HepG2 (cell line): Measurements from ENCODE around the gene NUP214. TPM values are rescaled to one million over a fixed set of nuclear protein-coding genes. Genes with fewer than 3 reads are reported as not detected.

Source experiments
- ATAC-seq: fragments of 200-7000 bp; cut with Tn5 transposase; 3 replicates; pipeline ENCODE4 v1.9.1; 2020; ENCODE audit warnings: mild to moderate bottlenecking, moderate library complexity
- BruUV-seq: library from RNA; stranded (reverse); fragments of 400-500 nt; replicated peaks from 2 replicates; lab custom pipeline; 2021; lab: Mats Ljungman, UMichigan
- CTCF ChIA-PET: fragments of 300-600 bp; formaldehyde crosslinking; extraction: SDS; loops from one replicate; lab custom pipeline; 2021; ENCODE audit warnings: low total read pairs, inconsistent platforms, low intra/inter-chr PET ratio; lab: Yijun Ruan, JAX
- POLR2A ChIA-PET: fragments of 350-600 bp; sonication (Branson Sonifier 250); formaldehyde crosslinking; loops from one replicate; lab custom pipeline; 2020; ENCODE audit warnings: antibody characterized with exemption, inconsistent platforms; lab: Yijun Ruan, JAX
- DNase-seq: peaks from one replicate; pipeline ENCODE4 v3.0.0-alpha.2; 2015; ENCODE audit warnings: low spot score
- FAIRE-seq: peaks from 3 replicates; lab custom pipeline; 2011; peaks lifted over from hg19 to GRCh38; lab: Jason Lieb, UNC
- H2AFZ ChIP-seq: one replicate; pipeline ENCODE4 v1.6.1; 2011; ENCODE audit warnings: low read length, inconsistent platforms
- H3K27ac ChIP-seq: fragments of 300-600 bp; 3 replicates; pipeline ENCODE4 v1.8.0; 2011; ENCODE audit warnings: mixed run types, mild to moderate bottlenecking, mixed read lengths, low read length, inconsistent platforms; ENCODE audit not compliant: insufficient read depth; ENCODE audit errors: extremely low read length
- H3K27me3 ChIP-seq, 2 experiments: fragments of 200-600 bp in 1 of 2; 2 replicates in 1 of 2; 3 replicates in 1 of 2; pipeline versions ENCODE4 v1.6.0 to v1.8.0; 2011; ENCODE audit warnings: low read length in 2 of 2, mild to moderate bottlenecking in 2 of 2, moderate library complexity in 2 of 2, inconsistent platforms in 1 of 2; ENCODE audit not compliant: insufficient read depth in 2 of 2, control insufficient read depth in 1 of 2
- H3K36me3 ChIP-seq, 2 experiments: fragments of 200-600 bp in 1 of 2; replicated peaks in 1 of 2; 2 replicates in 1 of 2; 3 replicates in 1 of 2; pipeline versions ENCODE4 v1.5.1 to v1.8.0; 2011; ENCODE audit warnings: low read length in 2 of 2, inconsistent platforms in 1 of 2; ENCODE audit not compliant: insufficient read depth in 2 of 2, control insufficient read depth in 1 of 2
- H3K4me1 ChIP-seq: 2 replicates; pipeline ENCODE4 v1.5.1; 2012; ENCODE audit warnings: low read length, inconsistent platforms; ENCODE audit not compliant: insufficient read depth
- H3K4me2 ChIP-seq: 2 replicates; pipeline ENCODE4 v1.6.0; 2011; ENCODE audit warnings: low read depth, low read length, inconsistent platforms
- H3K4me3 ChIP-seq, 3 experiments: fragments of 200-600 bp in 1 of 3; sonication (generic), shearing (Covaris generic) in 1 of 3; replicated peaks in 1 of 3; 2 replicates each; pipeline ENCODE4 v1.5.1; 2011 to 2016; ENCODE audit warnings: low read length in 3 of 3, inconsistent platforms in 2 of 3, low read depth in 2 of 3, mild to moderate bottlenecking in 2 of 3, control low read depth in 1 of 3, mixed read lengths in 1 of 3; ENCODE audit not compliant: insufficient read depth in 1 of 3
- H3K79me2 ChIP-seq: one replicate; pipeline ENCODE4 v1.6.1; 2011; ENCODE audit warnings: low read length, inconsistent platforms; ENCODE audit not compliant: insufficient read depth
- H3K9ac ChIP-seq: 2 replicates; pipeline ENCODE4 v1.6.0; 2011; ENCODE audit warnings: mild to moderate bottlenecking, low read depth, low read length, inconsistent platforms; ENCODE audit not compliant: insufficient read depth
- H3K9me3 ChIP-seq: 2 replicates; pipeline ENCODE4 v1.5.1; 2012; ENCODE audit warnings: mild to moderate bottlenecking, low read length
- H4K20me1 ChIP-seq: 2 replicates; pipeline ENCODE4 v1.6.0; 2011; ENCODE audit warnings: inconsistent platforms, mild to moderate bottlenecking, low read length, moderate library complexity; ENCODE audit not compliant: insufficient read depth
- FIP1L1 ChIP-seq: fragments of 200-400 bp; formaldehyde crosslinking; IDR thresholded peaks from 2 replicates; pipeline ENCODE4 v1.6.1; 2018; ENCODE audit warnings: low read depth, mild to moderate bottlenecking, low read length, moderate library complexity, borderline replicate concordance; ENCODE audit not compliant: insufficient read depth
- KDM3A ChIP-seq: IDR thresholded peaks from 2 replicates; pipeline ENCODE4 v1.6.1; 2018; ENCODE audit warnings: low read depth, missing compliant biosample characterization
- REL ChIP-seq: sonication (generic); formaldehyde crosslinking; conservative IDR thresholded peaks from 2 replicates; pipeline ENCODE4 v1.8.0; 2022; ENCODE audit warnings: mild to moderate bottlenecking, missing genetic modification reagents, moderate library complexity
- ZNF10 ChIP-seq: sonication (generic); formaldehyde crosslinking; IDR thresholded peaks from 2 replicates; pipeline ENCODE4 v1.4.0; 2020; ENCODE audit warnings: mild to moderate bottlenecking, low read depth, missing genetic modification reagents, borderline replicate concordance
- ZNF337 ChIP-seq: sonication (generic); formaldehyde crosslinking; IDR thresholded peaks from 2 replicates; pipeline ENCODE4 v1.5.1; 2020; ENCODE audit warnings: missing genetic modification reagents, low read depth, mild to moderate bottlenecking, borderline replicate concordance
- ZNF547 ChIP-seq: sonication (generic); formaldehyde crosslinking; IDR thresholded peaks from 2 replicates; pipeline ENCODE4 v1.5.1; 2020; ENCODE audit warnings: mild to moderate bottlenecking, missing genetic modification reagents
- ZNF577 ChIP-seq: sonication (generic); formaldehyde crosslinking; IDR thresholded peaks from 2 replicates; pipeline ENCODE4 v1.4.0; 2020; ENCODE audit warnings: mild to moderate bottlenecking, low read depth, missing genetic modification reagents, borderline replicate concordance
- WGBS: methylation state at CpG from one replicate; pipeline ENCODE4 v1.1.6; 2017; ENCODE audit warnings: low lambda C conversion rate; 5-methylcytosine and 5-hydroxymethylcytosine counted together
- in situ Hi-C: cut with HindIII; loops from 2 replicates; pipeline ENCODE4 v1.10.0; 2017; ENCODE audit warnings: low pct_unique_long_range_greater_than_20kb; ENCODE audit not compliant: extremely low pct_ligation_motif_present
- intact Hi-C: fragments of 100-400 bp; cut with micrococcal nuclease; formaldehyde crosslinking; loops from one replicate; pipeline ENCODE4 v1.10.0; 2022; ENCODE audit not compliant: unreplicated experiment
- polyA plus RNA-seq, 8 experiments: library from polyadenylated mRNA; depleted of rRNA in 3 of 8; stranded (reverse) in 7 of 8; unstranded in 1 of 8; fragments of >200 nt; fragmentation: Illumina TruSeq in 4 of 8; extraction: Trizol in 4 of 8; gene quantifications; 2 replicates each; pipeline versions ENCODE4 v1.2.1 to v1.2.3, GENCODE V29; 2011 to 2016; ENCODE audit warnings: low read depth in 4 of 8, missing spikeins in 1 of 8, mixed read lengths in 1 of 8; ENCODE audit not compliant: insufficient read depth in 1 of 8
- total RNA-seq, 5 experiments: library from RNA; depleted of rRNA; stranded (reverse); fragments of >200 nt; fragmentation: Illumina TruSeq; extraction: Trizol; gene quantifications; 2 replicates each; pipeline ENCODE4 v1.2.3, GENCODE V29; 2016; ENCODE audit warnings: low read depth in 1 of 5
- TF ChIP-seq, protein P1 (sequence below): sonication (generic); formaldehyde crosslinking; conservative IDR thresholded peaks from 2 replicates; pipeline ENCODE4 v1.4.0; 2020; ENCODE audit warnings: missing genetic modification reagents
- TF ChIP-seq, protein P2 (sequence below): fragments of 450-650 bp; IDR thresholded peaks from 2 replicates; pipeline ENCODE4 v1.6.1; 2017; ENCODE audit warnings: mild to moderate bottlenecking
- TF ChIP-seq, protein P3 (sequence below): sonication (generic); formaldehyde crosslinking; IDR thresholded peaks from 2 replicates; pipeline ENCODE4 v1.4.0; 2020; ENCODE audit warnings: missing genetic modification reagents, borderline replicate concordance

Gene NUP214
- total and polyA plus RNA-seq, 2 of the 13 experiments (the other 11 are each of a cell fraction or from before 2014, with no cell fraction given) = 8.4 to 16.0 TPM

DNA sequence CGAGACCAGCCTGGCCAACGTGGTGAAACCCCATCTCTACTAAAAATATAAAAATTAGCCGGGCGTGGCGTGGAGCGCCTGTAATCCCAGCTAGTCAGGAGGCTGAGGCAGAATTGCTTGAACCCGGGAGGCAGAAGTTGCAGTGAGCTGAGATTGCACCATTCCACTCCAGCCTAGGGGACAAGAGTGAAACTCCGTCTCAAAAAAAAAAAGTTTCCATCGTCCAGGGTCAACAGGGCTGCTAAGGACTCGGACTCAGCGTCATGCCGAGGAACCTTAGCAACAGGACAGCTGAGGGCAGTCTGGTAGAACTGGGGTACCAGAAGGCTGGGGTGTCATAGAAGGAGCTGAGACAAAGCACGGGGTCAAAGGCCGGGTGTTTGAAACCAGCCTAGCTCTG is 129.2 kb downstream of the NUP214 start:
- Histone ChIP-seq H2AFZ (no peak overlapping the region), H3K4me1 (peaks cover 29% of the 10 kb centered on the region), H3K79me2 (no peaks in the 10 kb centered on the region), H3K36me3 (no peaks in the 10 kb centered on the region), H4K20me1 (no peaks in the 10 kb centered on the region), H3K4me3 (no peak overlapping the region), H3K4me2 (no peak overlapping the region), H3K27ac (no peak overlapping the region), H3K27me3 (peaks cover 7 to 24% of the 10 kb centered on the region in 2 experiments; a peak in 4 of 5 replicates), H3K9me3 (no peaks in the 10 kb centered on the region), H3K9ac (no peak overlapping the region)
- ChIA-PET CTCF (no interaction called here), POLR2A (no interaction called here)
- FAIRE-seq (no peak), ATAC-seq (no peak), DNase-seq (no peak)
- in situ Hi-C loops = no loop called here
- TF ChIP-seq, protein P1, sequence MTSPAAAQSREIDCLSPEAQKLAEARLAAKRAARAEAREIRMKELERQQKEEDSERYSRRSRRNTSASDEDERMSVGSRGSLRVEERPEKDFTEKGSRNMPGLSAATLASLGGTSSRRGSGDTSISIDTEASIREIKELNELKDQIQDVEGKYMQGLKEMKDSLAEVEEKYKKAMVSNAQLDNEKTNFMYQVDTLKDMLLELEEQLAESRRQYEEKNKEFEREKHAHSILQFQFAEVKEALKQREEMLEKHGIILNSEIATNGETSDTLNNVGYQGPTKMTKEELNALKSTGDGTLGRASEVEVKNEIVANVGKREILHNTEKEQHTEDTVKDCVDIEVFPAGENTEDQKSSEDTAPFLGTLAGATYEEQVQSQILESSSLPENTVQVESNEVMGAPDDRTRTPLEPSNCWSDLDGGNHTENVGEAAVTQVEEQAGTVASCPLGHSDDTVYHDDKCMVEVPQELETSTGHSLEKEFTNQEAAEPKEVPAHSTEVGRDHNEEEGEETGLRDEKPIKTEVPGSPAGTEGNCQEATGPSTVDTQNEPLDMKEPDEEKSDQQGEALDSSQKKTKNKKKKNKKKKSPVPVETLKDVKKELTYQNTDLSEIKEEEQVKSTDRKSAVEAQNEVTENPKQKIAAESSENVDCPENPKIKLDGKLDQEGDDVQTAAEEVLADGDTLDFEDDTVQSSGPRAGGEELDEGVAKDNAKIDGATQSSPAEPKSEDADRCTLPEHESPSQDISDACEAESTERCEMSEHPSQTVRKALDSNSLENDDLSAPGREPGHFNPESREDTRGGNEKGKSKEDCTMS (CRISPR knock-in tag) = no peak
- TF ChIP-seq ZNF337 (CRISPR knock-in tag) (no peak), KDM3A (CRISPR knock-in tag) (no peak), ZNF10 (no peak), ZNF577 (CRISPR knock-in tag) (no peak), REL (CRISPR knock-in tag) (no peak), FIP1L1 (no peak), ZNF547 (no peak)
- TF ChIP-seq, protein P2, sequence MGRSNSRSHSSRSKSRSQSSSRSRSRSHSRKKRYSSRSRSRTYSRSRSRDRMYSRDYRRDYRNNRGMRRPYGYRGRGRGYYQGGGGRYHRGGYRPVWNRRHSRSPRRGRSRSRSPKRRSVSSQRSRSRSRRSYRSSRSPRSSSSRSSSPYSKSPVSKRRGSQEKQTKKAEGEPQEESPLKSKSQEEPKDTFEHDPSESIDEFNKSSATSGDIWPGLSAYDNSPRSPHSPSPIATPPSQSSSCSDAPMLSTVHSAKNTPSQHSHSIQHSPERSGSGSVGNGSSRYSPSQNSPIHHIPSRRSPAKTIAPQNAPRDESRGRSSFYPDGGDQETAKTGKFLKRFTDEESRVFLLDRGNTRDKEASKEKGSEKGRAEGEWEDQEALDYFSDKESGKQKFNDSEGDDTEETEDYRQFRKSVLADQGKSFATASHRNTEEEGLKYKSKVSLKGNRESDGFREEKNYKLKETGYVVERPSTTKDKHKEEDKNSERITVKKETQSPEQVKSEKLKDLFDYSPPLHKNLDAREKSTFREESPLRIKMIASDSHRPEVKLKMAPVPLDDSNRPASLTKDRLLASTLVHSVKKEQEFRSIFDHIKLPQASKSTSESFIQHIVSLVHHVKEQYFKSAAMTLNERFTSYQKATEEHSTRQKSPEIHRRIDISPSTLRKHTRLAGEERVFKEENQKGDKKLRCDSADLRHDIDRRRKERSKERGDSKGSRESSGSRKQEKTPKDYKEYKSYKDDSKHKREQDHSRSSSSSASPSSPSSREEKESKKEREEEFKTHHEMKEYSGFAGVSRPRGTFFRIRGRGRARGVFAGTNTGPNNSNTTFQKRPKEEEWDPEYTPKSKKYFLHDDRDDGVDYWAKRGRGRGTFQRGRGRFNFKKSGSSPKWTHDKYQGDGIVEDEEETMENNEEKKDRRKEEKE = no peak
- TF ChIP-seq, protein P3, sequence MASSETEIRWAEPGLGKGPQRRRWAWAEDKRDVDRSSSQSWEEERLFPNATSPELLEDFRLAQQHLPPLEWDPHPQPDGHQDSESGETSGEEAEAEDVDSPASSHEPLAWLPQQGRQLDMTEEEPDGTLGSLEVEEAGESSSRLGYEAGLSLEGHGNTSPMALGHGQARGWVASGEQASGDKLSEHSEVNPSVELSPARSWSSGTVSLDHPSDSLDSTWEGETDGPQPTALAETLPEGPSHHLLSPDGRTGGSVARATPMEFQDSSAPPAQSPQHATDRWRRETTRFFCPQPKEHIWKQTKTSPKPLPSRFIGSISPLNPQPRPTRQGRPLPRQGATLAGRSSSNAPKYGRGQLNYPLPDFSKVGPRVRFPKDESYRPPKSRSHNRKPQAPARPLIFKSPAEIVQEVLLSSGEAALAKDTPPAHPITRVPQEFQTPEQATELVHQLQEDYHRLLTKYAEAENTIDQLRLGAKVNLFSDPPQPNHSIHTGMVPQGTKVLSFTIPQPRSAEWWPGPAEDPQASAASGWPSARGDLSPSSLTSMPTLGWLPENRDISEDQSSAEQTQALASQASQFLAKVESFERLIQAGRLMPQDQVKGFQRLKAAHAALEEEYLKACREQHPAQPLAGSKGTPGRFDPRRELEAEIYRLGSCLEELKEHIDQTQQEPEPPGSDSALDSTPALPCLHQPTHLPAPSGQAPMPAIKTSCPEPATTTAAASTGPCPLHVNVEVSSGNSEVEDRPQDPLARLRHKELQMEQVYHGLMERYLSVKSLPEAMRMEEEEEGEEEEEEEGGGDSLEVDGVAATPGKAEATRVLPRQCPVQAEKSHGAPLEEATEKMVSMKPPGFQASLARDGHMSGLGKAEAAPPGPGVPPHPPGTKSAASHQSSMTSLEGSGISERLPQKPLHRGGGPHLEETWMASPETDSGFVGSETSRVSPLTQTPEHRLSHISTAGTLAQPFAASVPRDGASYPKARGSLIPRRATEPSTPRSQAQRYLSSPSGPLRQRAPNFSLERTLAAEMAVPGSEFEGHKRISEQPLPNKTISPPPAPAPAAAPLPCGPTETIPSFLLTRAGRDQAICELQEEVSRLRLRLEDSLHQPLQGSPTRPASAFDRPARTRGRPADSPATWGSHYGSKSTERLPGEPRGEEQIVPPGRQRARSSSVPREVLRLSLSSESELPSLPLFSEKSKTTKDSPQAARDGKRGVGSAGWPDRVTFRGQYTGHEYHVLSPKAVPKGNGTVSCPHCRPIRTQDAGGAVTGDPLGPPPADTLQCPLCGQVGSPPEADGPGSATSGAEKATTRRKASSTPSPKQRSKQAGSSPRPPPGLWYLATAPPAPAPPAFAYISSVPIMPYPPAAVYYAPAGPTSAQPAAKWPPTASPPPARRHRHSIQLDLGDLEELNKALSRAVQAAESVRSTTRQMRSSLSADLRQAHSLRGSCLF (CRISPR knock-in tag) = no peak
- 67% methylated on average over 14 of the region's 14 CpGs for WGBS
- intact Hi-C loops = no loop called here
- no TSS peak for BruUV-seq
